H1 (cell line): ENCODE measurements around the gene ELOA2.

Experiments
- CEBPB ChIP-seq: IDR thresholded peaks from 2 replicates; pipeline ENCODE4 v1.6.1; 2012; ENCODE audit warnings: low read depth, low read length
- CTCF ChIP-seq, 3 experiments: IDR thresholded peaks; 1 replicate in 2 of 3; 2 replicates in 1 of 3; pipeline versions ENCODE4 v1.5.1 to v1.6.1; 2011; ENCODE audit warnings: low read length in 3 of 3, mild to moderate bottlenecking in 3 of 3, inconsistent platforms in 2 of 3, low read depth in 1 of 3, moderate library complexity in 1 of 3; ENCODE audit not compliant: insufficient read depth in 1 of 3; ENCODE audit errors: control extremely low read depth in 1 of 3
- EP300 ChIP-seq, 2 experiments: IDR thresholded peaks; 1 replicate in 1 of 2; 2 replicates in 1 of 2; pipeline ENCODE4 v1.6.1; 2011 to 2012; ENCODE audit warnings: low read depth in 2 of 2, low read length in 2 of 2, mild to moderate bottlenecking in 2 of 2, borderline replicate concordance in 1 of 2, inconsistent platforms in 1 of 2, moderate library complexity in 1 of 2
- EZH2 ChIP-seq: fragments of 200-600 bp; sonication (generic); IDR thresholded peaks from 2 replicates; pipeline ENCODE4 v1.7.1; 2012; ENCODE audit warnings: low read depth, mild to moderate bottlenecking, moderate library complexity, low read length, inconsistent platforms; ENCODE audit not compliant: severe bottlenecking
- HDAC2 ChIP-seq, 2 experiments: fragments of 300-600 bp in 1 of 2; sonication (generic) in 1 of 2; IDR thresholded peaks; 2 replicates each; pipeline ENCODE4 v1.6.1; 2011 to 2012; ENCODE audit warnings: low read depth in 2 of 2, low read length in 2 of 2, mild to moderate bottlenecking in 2 of 2, moderate library complexity in 2 of 2, borderline replicate concordance in 1 of 2, inconsistent platforms in 1 of 2
- RXRA ChIP-seq: IDR thresholded peaks from 2 replicates; pipeline ENCODE4 v1.6.1; 2011; ENCODE audit warnings: low read depth, mild to moderate bottlenecking, low read length, moderate library complexity; ENCODE audit not compliant: insufficient read depth
- SIN3A ChIP-seq, 2 experiments: IDR thresholded peaks in 1 of 2; conservative IDR thresholded peaks in 1 of 2; 2 replicates each; pipeline ENCODE4 v1.6.1; 2011 to 2012; ENCODE audit warnings: low read length in 2 of 2, improper control_type of control experiment in 1 of 2, low read depth in 1 of 2, mild to moderate bottlenecking in 1 of 2
- SP1 ChIP-seq: IDR thresholded peaks from 2 replicates; pipeline ENCODE4 v1.6.1; 2011; ENCODE audit warnings: low read depth, low read length
- TAF1 ChIP-seq: IDR thresholded peaks from 2 replicates; pipeline ENCODE4 v1.6.1; 2011; ENCODE audit warnings: mild to moderate bottlenecking, low read depth, low read length
- ZNF274 ChIP-seq: IDR thresholded peaks from 2 replicates; pipeline ENCODE4 v1.7.0; 2012; ENCODE audit warnings: low read length, borderline replicate concordance; ENCODE audit errors: extremely low read depth

DNA sequence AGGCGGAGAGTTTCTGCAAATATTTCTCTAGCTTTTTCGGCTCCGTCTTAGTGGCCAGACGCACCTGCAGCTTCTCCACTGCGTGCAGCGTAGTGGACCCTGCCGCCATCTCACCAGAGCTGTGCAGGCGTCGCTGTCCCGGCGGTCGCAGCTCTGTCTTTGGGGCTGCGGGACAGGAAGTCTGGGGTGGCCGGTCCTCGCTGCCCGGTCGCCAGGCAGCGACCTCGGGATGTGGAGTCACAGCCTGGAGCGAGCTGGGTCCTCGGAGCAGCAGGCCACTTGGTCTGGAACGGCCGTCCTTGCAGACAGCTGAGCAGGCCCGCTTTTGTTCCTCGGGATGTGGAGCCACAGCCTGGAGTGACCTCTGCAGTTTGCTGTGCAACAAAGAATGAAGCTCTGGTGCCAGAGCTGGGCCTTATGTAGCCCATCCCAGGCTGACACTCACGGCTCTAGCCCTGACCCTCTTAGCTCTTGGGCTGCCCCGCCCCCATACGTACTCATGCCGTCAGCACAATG, at the start of gene ELOA2:
- no peak for TF ChIP-seq TAF1
- no peak for TF ChIP-seq RXRA
- no peak for TF ChIP-seq CTCF (IDR thresholded peaks at IDR 0.05; ENCODE audit: control extremely low read depth in 1 of 3, insufficient read depth in 1 of 3, low read depth in 1 of 3, low read length in 3 of 3)
- TF ChIP-seq SP1: no peak
- TF ChIP-seq HDAC2 (IDR thresholded peaks at IDR 0.05; ENCODE audit: borderline replicate concordance in 1 of 2, low read depth in 2 of 2, low read length in 2 of 2): no peak
- TF ChIP-seq SIN3A (conservative IDR thresholded peaks at IDR 0.05 in 1 of 2, IDR thresholded peaks at IDR 0.05 in 1 of 2; ENCODE audit: low read depth in 1 of 2, low read length in 2 of 2): no peak
- TF ChIP-seq ZNF274: no peak
- TF ChIP-seq EZH2: no peak
- TF ChIP-seq EP300 (IDR thresholded peaks at IDR 0.05; ENCODE audit: borderline replicate concordance in 1 of 2, low read depth in 2 of 2, low read length in 2 of 2): no peak
- no peak for TF ChIP-seq CEBPB
